ENCODE data around the gene PAPSS2.
"Not testable (repeated sequence)": the region's sequence is repeated elsewhere in the genome, so short reads cannot be mapped to it uniquely, and the experiment has no call there.

PAPSS2 gene

GRCh38 chr10:87642988-87643387, 16.7 kb upstream of the PAPSS2 start:
- DNase-seq (ENCODE audit: low spot score), result no peak

- no peak for DNase-seq (ENCODE audit: low spot score)
Measured at GRCh38 chr10:87643920-87644319, 15.8 kb upstream of the PAPSS2 start.

GRCh38 chr10:87644500-87644899, 15.2 kb upstream of the PAPSS2 start:
- DNase-seq (ENCODE audit: low spot score), result not testable (repeated sequence)

- DNase-seq (ENCODE audit: low spot score), result no peak
Measured at GRCh38 chr10:87646192-87646909, 13.3 kb upstream of the PAPSS2 start.

GRCh38 chr10:87646935-87647334, 12.7 kb upstream of the PAPSS2 start:
- no peak for DNase-seq (ENCODE audit: low spot score)

- no peak for DNase-seq (ENCODE audit: low spot score)
Measured at GRCh38 chr10:87650838-87651589, 8.7 kb upstream of the PAPSS2 start.

GRCh38 chr10:87651801-87652200, 7.9 kb upstream of the PAPSS2 start:
- DNase-seq (ENCODE audit: low spot score), result no peak

GRCh38 chr10:87652261-87652660, 7.4 kb upstream of the PAPSS2 start:
- DNase-seq (ENCODE audit: low spot score), result no peak

GRCh38 chr10:87654212-87654611, 5.5 kb upstream of the PAPSS2 start:
- DNase-seq (ENCODE audit: low spot score), result no peak

GRCh38 chr10:87656431-87657072, 3.1 kb upstream of the PAPSS2 start:
- peak; percentile 54 for DNase-seq (ENCODE audit: low spot score)

- no peak for DNase-seq (ENCODE audit: low spot score)
Measured at GRCh38 chr10:87657371-87657770, 2.3 kb upstream of the PAPSS2 start.

GRCh38 chr10:87658321-87658795, 1.3 kb upstream of the PAPSS2 start:
- no peak for DNase-seq (ENCODE audit: low spot score)

GRCh38 chr10:87658858-87659555, 671 bp upstream of the PAPSS2 start:
- DNase-seq (ENCODE audit: low spot score), result no peak

- peak; percentile 42 for DNase-seq (ENCODE audit: low spot score)
Measured at GRCh38 chr10:87660484-87661133, 931 bp downstream of the PAPSS2 start.

GRCh38 chr10:87661861-87662785, 2.4 kb downstream of the PAPSS2 start:
- DNase-seq (ENCODE audit: low spot score), result no peak

- no peak for DNase-seq (ENCODE audit: low spot score)
Measured at GRCh38 chr10:87664276-87664701, 4.6 kb downstream of the PAPSS2 start.

- no peak for DNase-seq (ENCODE audit: low spot score)
Measured at GRCh38 chr10:87667493-87667892, 7.8 kb downstream of the PAPSS2 start.

GRCh38 chr10:87668324-87669074, 8.8 kb downstream of the PAPSS2 start:
- DNase-seq (ENCODE audit: low spot score), result no peak

- no peak for DNase-seq (ENCODE audit: low spot score)
Measured at GRCh38 chr10:87669752-87670151, 10.1 kb downstream of the PAPSS2 start.

GRCh38 chr10:87670586-87670985, 10.9 kb downstream of the PAPSS2 start:
- no peak for DNase-seq (ENCODE audit: low spot score)
